Left renal cortex interstitium (tissue), 4 donors: Measurements from ENCODE around the gene DHRS3. TPM values are rescaled to one million over a fixed set of nuclear protein-coding genes. Genes with fewer than 3 reads are reported as not detected.
"Not testable (repeated sequence)": the region's sequence is repeated elsewhere in the genome, so short reads cannot be mapped to it uniquely, and the experiment has no call there.

Experiments used
- DNase-seq, 4 donors: peaks; one replicate each; pipeline ENCODE4 v3.0.0-alpha.2; 2013; ENCODE audit warnings: low read depth in 4 of 4, low spot score in 2 of 4, missing footprints in 1 of 4
- polyA plus RNA-seq, 4 donors: library from polyadenylated mRNA; unstranded; fragments of 120-200 nt; gene quantifications; one replicate each; pipeline ENCODE4 v1.2.1, GENCODE V29; 2013; ENCODE audit not compliant: insufficient read length in 4 of 4

Gene DHRS3
- polyA plus RNA-seq, 4 donors, result 74.3 to 101 (median 86.1) TPM

GRCh38 chr1:12542616-12543592, 75.1 kb downstream of the DHRS3 start:
- no peak for DNase-seq

- DNase-seq, result no peak
Observed at GRCh38 chr1:12542138-12542465, 75.9 kb downstream of the DHRS3 start.

- DNase-seq, result no peak
Observed at GRCh38 chr1:12541274-12542137, 76.5 kb downstream of the DHRS3 start.

- no peak for DNase-seq
Observed at GRCh38 chr1:12540580-12541273, 77.3 kb downstream of the DHRS3 start.

GRCh38 chr1:12539705-12540579, 78.1 kb downstream of the DHRS3 start:
- peak in 2 of 4 donors; percentile 68 to 75 for DNase-seq

- DNase-seq, result no peak
Observed at GRCh38 chr1:12539320-12539704, 78.7 kb downstream of the DHRS3 start.

GRCh38 chr1:12538536-12538935, 79.5 kb downstream of the DHRS3 start:
- DNase-seq, result not testable (repeated sequence)

- no peak for DNase-seq
Observed at GRCh38 chr1:12537906-12538461, 80.0 kb downstream of the DHRS3 start.

- no peak for DNase-seq
Observed at GRCh38 chr1:12537294-12537693, 80.7 kb downstream of the DHRS3 start.

- no peak for DNase-seq
Observed at GRCh38 chr1:12536023-12536639, 81.9 kb downstream of the DHRS3 start.

- DNase-seq, result no peak
Observed at GRCh38 chr1:12532405-12533315, 85.3 kb downstream of the DHRS3 start.

GRCh38 chr1:12531179-12531499, 86.9 kb downstream of the DHRS3 start:
- DNase-seq, result no peak

GRCh38 chr1:12530462-12531178, 87.4 kb downstream of the DHRS3 start:
- DNase-seq, result no peak

GRCh38 chr1:12529640-12530174, 88.3 kb downstream of the DHRS3 start:
- no peak for DNase-seq

- no peak for DNase-seq
Observed at GRCh38 chr1:12528021-12528852, 89.8 kb downstream of the DHRS3 start.

- no peak for DNase-seq
Observed at GRCh38 chr1:12527564-12527963, 90.4 kb downstream of the DHRS3 start.
